H9 (cell line): ENCODE measurements around the gene PWWP2B. TPM values are rescaled to one million over a fixed set of nuclear protein-coding genes. Genes with fewer than 3 reads are reported as not detected.

Experiments used
- DNase-seq: peaks from one replicate; pipeline ENCODE4 v3.0.0-alpha.2; 2017
- H2AFZ ChIP-seq: one replicate; pipeline ENCODE4 v1.6.1; 2013; ENCODE audit warnings: mild to moderate bottlenecking, low read length, control low read depth, moderate library complexity
- H2AK5ac ChIP-seq: 2 replicates; pipeline ENCODE4 v1.6.1; 2013; ENCODE audit warnings: low read length, control low read depth, mixed read lengths; ENCODE audit not compliant: insufficient read length
- H2BK120ac ChIP-seq: one replicate; pipeline ENCODE4 v1.6.1; 2013; ENCODE audit warnings: low read depth, mild to moderate bottlenecking, low read length, control low read depth, inconsistent platforms; ENCODE audit not compliant: poor library complexity, severe bottlenecking
- H2BK12ac ChIP-seq: 2 replicates; pipeline ENCODE4 v1.6.1; 2013; ENCODE audit warnings: low read length, control low read depth, mixed read lengths, low read depth; ENCODE audit not compliant: insufficient read length
- H2BK15ac ChIP-seq: 2 replicates; pipeline ENCODE4 v1.6.1; 2013; ENCODE audit warnings: low read depth, low read length, control low read depth
- H2BK20ac ChIP-seq: one replicate; pipeline ENCODE4 v1.6.1; 2013; ENCODE audit warnings: low read depth, mild to moderate bottlenecking, low read length, control low read depth, inconsistent platforms; ENCODE audit not compliant: poor library complexity, severe bottlenecking
- H2BK5ac ChIP-seq: 2 replicates; pipeline ENCODE4 v1.6.1; 2013; ENCODE audit warnings: low read length, control low read depth, mixed read lengths; ENCODE audit not compliant: insufficient read length
- H3K14ac ChIP-seq: 2 replicates; pipeline ENCODE4 v1.6.1; 2013; ENCODE audit warnings: low read length, control low read depth; ENCODE audit not compliant: insufficient read depth
- H3K18ac ChIP-seq: 2 replicates; pipeline ENCODE4 v1.6.1; 2013; ENCODE audit warnings: low read depth, mild to moderate bottlenecking, mixed read lengths, low read length, control low read depth; ENCODE audit not compliant: insufficient read length
- H3K23ac ChIP-seq: 2 replicates; pipeline ENCODE4 v1.6.1; 2013; ENCODE audit warnings: low read length, control low read depth, mixed read lengths, low read depth; ENCODE audit not compliant: insufficient read length
- H3K23me2 ChIP-seq: 2 replicates; pipeline ENCODE4 v1.6.1; 2013; ENCODE audit warnings: low read depth, mild to moderate bottlenecking, mixed read lengths, low read length, control low read depth; ENCODE audit not compliant: insufficient read length, poor library complexity, severe bottlenecking
- H3K27ac ChIP-seq: 2 replicates; pipeline ENCODE4 v1.5.1; 2013; ENCODE audit warnings: low read length, control low read depth, mixed read lengths, low read depth; ENCODE audit not compliant: insufficient read length
- H3K27me3 ChIP-seq: 2 replicates; pipeline ENCODE4 v1.6.1; 2013; ENCODE audit warnings: low read length, control low read depth, inconsistent platforms; ENCODE audit not compliant: insufficient read depth
- H3K4ac ChIP-seq: 2 replicates; pipeline ENCODE4 v1.6.1; 2013; ENCODE audit warnings: low read depth, mild to moderate bottlenecking, control low read depth, inconsistent platforms, low read length, moderate library complexity
- H3K4me1 ChIP-seq: 2 replicates; pipeline ENCODE4 v1.6.1; 2013; ENCODE audit warnings: low read length, control low read depth, inconsistent platforms; ENCODE audit not compliant: insufficient read depth
- H3K4me2 ChIP-seq: 2 replicates; pipeline ENCODE4 v1.6.1; 2013; ENCODE audit warnings: low read length, control low read depth, mixed read lengths; ENCODE audit not compliant: insufficient read length, insufficient read depth
- H3K56ac ChIP-seq: 2 replicates; pipeline ENCODE4 v1.6.1; 2013; ENCODE audit warnings: low read depth, mild to moderate bottlenecking, mixed read lengths, low read length, control low read depth; ENCODE audit not compliant: insufficient read length
- H3K79me1 ChIP-seq: 2 replicates; pipeline ENCODE4 v1.6.1; 2013; ENCODE audit warnings: low read depth, mild to moderate bottlenecking, moderate library complexity, low read length, control low read depth, inconsistent platforms; ENCODE audit not compliant: insufficient read depth, poor library complexity, severe bottlenecking
- H3K79me2 ChIP-seq: 2 replicates; pipeline ENCODE4 v1.6.1; 2013; ENCODE audit warnings: low read length, control low read depth, inconsistent platforms; ENCODE audit not compliant: insufficient read depth
- H3K9ac ChIP-seq: 2 replicates; pipeline ENCODE4 v1.6.1; 2013; ENCODE audit warnings: low read length, control low read depth, mixed read lengths; ENCODE audit not compliant: insufficient read length; ENCODE audit errors: extremely low read depth
- H3K9me3 ChIP-seq: one replicate; pipeline ENCODE4 v1.6.1; 2013; ENCODE audit warnings: low read depth, low read length, inconsistent platforms; ENCODE audit not compliant: control insufficient read depth
- H3T11ph ChIP-seq: one replicate; pipeline ENCODE4 v1.6.1; 2013; ENCODE audit warnings: mild to moderate bottlenecking, low read length, control low read depth, inconsistent platforms
- H4K20me1 ChIP-seq: one replicate; pipeline ENCODE4 v1.6.1; 2013; ENCODE audit not compliant: control insufficient read depth, insufficient read length, insufficient read depth
- H4K5ac ChIP-seq: 2 replicates; pipeline ENCODE4 v1.6.1; 2013; ENCODE audit warnings: low read depth, mild to moderate bottlenecking, mixed read lengths, low read length, control low read depth; ENCODE audit not compliant: insufficient read length
- H4K8ac ChIP-seq: replicated peaks from 2 replicates; pipeline ENCODE4 v1.6.1; 2013; ENCODE audit warnings: low read length, control low read depth, mixed read lengths, low read depth; ENCODE audit not compliant: insufficient read length
- H4K91ac ChIP-seq: 2 replicates; pipeline ENCODE4 v1.6.1; 2013; ENCODE audit warnings: low read depth, mild to moderate bottlenecking, moderate library complexity, mixed read lengths, low read length, control low read depth; ENCODE audit not compliant: insufficient read length
- H3K27ac Mint-ChIP-seq, 3 experiments: 2 replicates in 2 of 3; 3 replicates in 1 of 3; pipeline ENCODE4 v1.8.0; 2020 to 2021; ENCODE audit warnings: mixed read lengths in 3 of 3, mild to moderate bottlenecking in 1 of 3, moderate library complexity in 1 of 3
- H3K27me3 Mint-ChIP-seq: 2 replicates; pipeline ENCODE4 v1.8.0; 2021; ENCODE audit warnings: low read depth, mild to moderate bottlenecking, moderate library complexity, mixed read lengths
- H3K36me3 Mint-ChIP-seq, 3 experiments: 2 replicates in 2 of 3; 3 replicates in 1 of 3; pipeline ENCODE4 v1.8.0; 2020 to 2021; ENCODE audit warnings: low read depth in 3 of 3, mixed read lengths in 3 of 3; ENCODE audit not compliant: insufficient read depth in 1 of 3
- H3K4me1 Mint-ChIP-seq, 2 experiments: 2 replicates each; pipeline ENCODE4 v1.8.0; 2020; ENCODE audit warnings: mixed read lengths in 2 of 2
- H3K4me3 Mint-ChIP-seq, 2 experiments: 2 replicates in 1 of 2; 3 replicates in 1 of 2; pipeline ENCODE4 v1.8.0; 2020 to 2021; ENCODE audit warnings: mild to moderate bottlenecking in 2 of 2, mixed read lengths in 2 of 2, moderate library complexity in 1 of 2
- H3K9me3 Mint-ChIP-seq, 2 experiments: 2 replicates in 1 of 2; 3 replicates in 1 of 2; pipeline ENCODE4 v1.8.0; 2020; ENCODE audit warnings: mild to moderate bottlenecking in 2 of 2, mixed read lengths in 2 of 2, moderate library complexity in 1 of 2
- WGBS: extraction: QIAGEN DNeasy Blood & Tissue Kit; methylation state at CpG from one replicate; pipeline ENCODE4 v1.1.7; 2013; ENCODE audit warnings: missing lambda C conversion rate, low lambda C conversion rate, mixed read lengths; ENCODE audit not compliant: insufficient read length; ENCODE audit errors: extremely low coverage; 5-methylcytosine and 5-hydroxymethylcytosine counted together
- total RNA-seq: library from RNA; stranded (reverse); gene quantifications from 2 replicates; pipeline ENCODE4 v1.2.1, GENCODE V29; 2021
- TF ChIP-seq, protein P1 (sequence below): fragments of 200-600 bp; sonication (generic); conservative IDR thresholded peaks from 3 replicates; pipeline ENCODE4 v1.8.0; 2021; ENCODE audit warnings: antibody characterized with exemption, mild to moderate bottlenecking

Gene PWWP2B
- total RNA-seq, 1 experiment from 2014 or later, result 10.0 TPM

DNA sequence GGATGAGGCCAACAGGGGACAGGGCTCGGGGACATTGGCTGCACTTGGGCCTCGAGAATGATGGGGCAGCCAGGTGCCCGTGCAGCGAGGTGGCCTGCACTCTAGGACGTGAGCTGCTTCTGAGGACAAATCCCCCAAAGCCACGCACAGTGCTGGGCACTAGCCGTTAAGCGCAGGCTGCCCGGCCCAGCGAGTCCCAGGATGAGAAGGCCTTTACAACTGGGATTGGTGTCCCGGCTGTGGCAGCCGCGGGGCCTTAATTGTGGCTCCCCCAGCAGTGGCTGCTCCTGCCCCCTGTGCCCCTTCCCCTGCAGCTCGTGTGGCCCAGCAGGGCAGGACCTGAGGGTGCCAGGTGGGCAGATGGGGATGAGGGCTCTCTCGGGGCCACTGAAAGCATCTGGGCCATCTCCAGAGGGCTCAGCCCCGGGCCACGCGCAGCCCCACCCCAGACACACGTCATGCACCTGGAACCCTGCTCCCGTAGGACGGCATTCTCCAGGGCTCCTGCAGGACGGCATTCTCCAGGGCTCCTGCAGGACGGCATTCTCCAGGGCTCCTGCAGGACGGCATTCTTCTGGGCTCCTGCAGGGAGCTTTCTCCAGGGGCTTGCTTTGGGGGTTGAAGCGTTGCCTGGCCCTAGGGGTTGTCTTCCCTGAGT lies 6.6 kb downstream of the PWWP2B start:
- H3K4me1 Mint-ChIP-seq, result peaks cover 16 to 23% of the 10 kb centered on the region in 2 experiments
- no peak for DNase-seq

More for the DNA sequence above, 6.6 kb downstream of the PWWP2B start:
- no peak overlapping the region for H2BK20ac ChIP-seq
- H3K23me2 ChIP-seq, result no peaks in the 10 kb centered on the region
- Mint-ChIP-seq H3K36me3 (peaks cover 3 to 15% (median 8%) of the 10 kb centered on the region in 3 experiments; a peak in 6 of 7 replicates), H3K9me3 (no peaks in the 10 kb centered on the region), H3K27me3 (no peaks in the 10 kb centered on the region; the same call in 1 of the 2 replicates), H3K4me3 (no peak overlapping the region), H3K27ac (peak overlapping the region in 1 of 3 experiments; percentile 47; a peak in 2 of 7 replicates)
- H3K27me3 ChIP-seq, result no peaks in the 10 kb centered on the region
- H2AK5ac ChIP-seq, result no peak overlapping the region
- H3K4me2 ChIP-seq, result no peak overlapping the region
- H3K9me3 ChIP-seq, result no peaks in the 10 kb centered on the region
- no peak overlapping the region for H3K9ac ChIP-seq
- H4K91ac ChIP-seq, result no peak overlapping the region
- no peaks in the 10 kb centered on the region for H3K79me1 ChIP-seq
- no peak overlapping the region for H2BK120ac ChIP-seq
- H2BK5ac ChIP-seq, result no peak overlapping the region
- H2BK12ac ChIP-seq, result no peak overlapping the region
- no peak overlapping the region for H4K5ac ChIP-seq
- no peak overlapping the region for H4K8ac ChIP-seq
- no CpG with 5 or more reads among the region's 25 CpGs for WGBS
- no peak overlapping the region for H2BK15ac ChIP-seq
- H3K79me2 ChIP-seq, result no peaks in the 10 kb centered on the region
- no peak overlapping the region for H3K18ac ChIP-seq
- TF ChIP-seq, protein P1, sequence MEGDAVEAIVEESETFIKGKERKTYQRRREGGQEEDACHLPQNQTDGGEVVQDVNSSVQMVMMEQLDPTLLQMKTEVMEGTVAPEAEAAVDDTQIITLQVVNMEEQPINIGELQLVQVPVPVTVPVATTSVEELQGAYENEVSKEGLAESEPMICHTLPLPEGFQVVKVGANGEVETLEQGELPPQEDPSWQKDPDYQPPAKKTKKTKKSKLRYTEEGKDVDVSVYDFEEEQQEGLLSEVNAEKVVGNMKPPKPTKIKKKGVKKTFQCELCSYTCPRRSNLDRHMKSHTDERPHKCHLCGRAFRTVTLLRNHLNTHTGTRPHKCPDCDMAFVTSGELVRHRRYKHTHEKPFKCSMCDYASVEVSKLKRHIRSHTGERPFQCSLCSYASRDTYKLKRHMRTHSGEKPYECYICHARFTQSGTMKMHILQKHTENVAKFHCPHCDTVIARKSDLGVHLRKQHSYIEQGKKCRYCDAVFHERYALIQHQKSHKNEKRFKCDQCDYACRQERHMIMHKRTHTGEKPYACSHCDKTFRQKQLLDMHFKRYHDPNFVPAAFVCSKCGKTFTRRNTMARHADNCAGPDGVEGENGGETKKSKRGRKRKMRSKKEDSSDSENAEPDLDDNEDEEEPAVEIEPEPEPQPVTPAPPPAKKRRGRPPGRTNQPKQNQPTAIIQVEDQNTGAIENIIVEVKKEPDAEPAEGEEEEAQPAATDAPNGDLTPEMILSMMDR, result no peak
- peaks cover 4% of the 10 kb centered on the region for H4K20me1 ChIP-seq
- H3K4ac ChIP-seq, result no peak overlapping the region
- H3T11ph ChIP-seq, result no peak overlapping the region
- no peak overlapping the region for H3K27ac ChIP-seq
- no peak overlapping the region for H3K14ac ChIP-seq
- no peak overlapping the region for H3K23ac ChIP-seq
- H2AFZ ChIP-seq, result no peak overlapping the region
- no peak overlapping the region for H3K56ac ChIP-seq
- H3K4me1 ChIP-seq, result peaks cover 2% of the 10 kb centered on the region; the same call in 1 of the 2 replicates
